ENCODE results near the gene CACNG4. TPM values are rescaled to one million over a fixed set of nuclear protein-coding genes. Genes with fewer than 3 reads are reported as not detected.
A peak's percentile ranks its signal among the peaks of the same experiment; 100 is the strongest.

The CACNG4 gene
- total RNA-seq, 2 donors from 2014 or later: not detected

DNA sequence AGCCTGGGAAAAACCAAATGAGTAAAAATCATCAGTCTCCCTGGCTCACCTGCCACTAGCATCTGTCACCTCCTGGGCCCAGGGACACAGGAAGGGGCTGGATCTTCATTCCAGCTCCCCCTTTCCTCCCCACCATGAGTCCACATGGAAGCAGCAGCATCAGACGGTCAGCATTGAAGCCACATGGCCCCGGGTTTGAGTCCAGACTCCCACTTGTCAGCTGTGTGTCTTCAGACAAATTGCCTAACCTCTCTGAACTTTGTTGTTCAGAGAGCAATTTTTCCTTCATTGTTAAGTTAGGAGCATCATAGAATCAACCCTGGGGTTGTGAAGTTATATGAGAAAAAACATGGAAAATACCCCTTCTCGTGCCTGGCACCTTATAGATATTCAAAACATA lies 10.7 kb downstream of the CACNG4 start:
- H3K27me3 Mint-ChIP-seq: peaks cover 36 to 37% of the 10 kb centered on the region in 2 donors
- ATAC-seq (no peak), DNase-seq (ENCODE audit: low spot score) (no peak)
- H3K9me3 Mint-ChIP-seq: no peaks in the 10 kb centered on the region
- H3K27ac Mint-ChIP-seq: no peak overlapping the region
- H3K4me3 Mint-ChIP-seq: no peak overlapping the region
- H3K4me1 Mint-ChIP-seq (ENCODE audit: low read depth in 2 of 2): peaks cover 0 to 5% of the 10 kb centered on the region in 2 donors
- H3K36me3 Mint-ChIP-seq: no peaks in the 10 kb centered on the region

- H3K4me1 Mint-ChIP-seq (ENCODE audit: low read depth in 2 of 2): peaks cover 0 to 5% of the 10 kb centered on the region in 2 donors
- no peak overlapping the region for H3K27ac Mint-ChIP-seq
- peaks cover 36 to 38% of the 10 kb centered on the region in 2 donors for H3K27me3 Mint-ChIP-seq
- no peak for ATAC-seq
- no peak overlapping the region for H3K4me3 Mint-ChIP-seq
- DNase-seq (ENCODE audit: low spot score): no peak
- H3K36me3 Mint-ChIP-seq: no peaks in the 10 kb centered on the region
- no peaks in the 10 kb centered on the region for H3K9me3 Mint-ChIP-seq
Measured at GRCh38 chr17:66975614-66976378, 11.3 kb downstream of the CACNG4 start.

DNA sequence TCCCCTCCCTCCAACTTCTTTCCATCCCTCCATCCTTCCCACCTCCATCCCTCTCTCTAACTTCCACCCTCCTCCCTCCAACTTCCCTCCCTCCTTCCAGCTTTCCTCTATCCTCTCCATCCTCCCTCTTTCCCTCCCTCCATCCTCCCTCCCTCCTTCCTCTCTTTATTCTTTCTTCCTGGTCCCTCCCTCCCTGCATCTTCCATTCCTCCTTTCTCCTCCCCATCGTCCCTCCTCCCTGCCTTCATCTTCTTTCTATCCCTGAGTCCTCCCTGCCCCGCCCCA lies 11.8 kb downstream of the CACNG4 start:
- DNase-seq (ENCODE audit: low spot score) (no peak), ATAC-seq (no peak)
- Mint-ChIP-seq H3K4me3 (no peak overlapping the region), H3K27me3 (peaks cover 35 to 37% of the 10 kb centered on the region in 2 donors), H3K4me1 (ENCODE audit: low read depth in 2 of 2) (peaks cover 0 to 5% of the 10 kb centered on the region in 2 donors), H3K36me3 (no peaks in the 10 kb centered on the region), H3K9me3 (no peaks in the 10 kb centered on the region), H3K27ac (no peak overlapping the region)

GRCh38 chr17:66976781-66977201 lies 12.3 kb downstream of the CACNG4 start:
- H3K9me3 Mint-ChIP-seq: no peaks in the 10 kb centered on the region
- ATAC-seq: no peak
- H3K36me3 Mint-ChIP-seq: no peaks in the 10 kb centered on the region
- no peak overlapping the region for H3K4me3 Mint-ChIP-seq
- peaks cover 0 to 5% of the 10 kb centered on the region in 2 donors for H3K4me1 Mint-ChIP-seq (ENCODE audit: low read depth in 2 of 2)
- no peak for DNase-seq (ENCODE audit: low spot score)
- no peak overlapping the region for H3K27ac Mint-ChIP-seq
- peaks cover 30 to 32% of the 10 kb centered on the region in 2 donors for H3K27me3 Mint-ChIP-seq

GRCh38 chr17:66978514-66979061 lies 14.1 kb downstream of the CACNG4 start:
- DNase-seq (ENCODE audit: low spot score): no peak
- Mint-ChIP-seq H3K27ac (no peak overlapping the region), H3K36me3 (no peaks in the 10 kb centered on the region), H3K4me3 (no peak overlapping the region), H3K4me1 (ENCODE audit: low read depth in 2 of 2) (peaks cover 0 to 5% of the 10 kb centered on the region in 2 donors), H3K9me3 (no peaks in the 10 kb centered on the region), H3K27me3 (peaks cover 30 to 33% of the 10 kb centered on the region in 2 donors)
- no peak for ATAC-seq

GRCh38 chr17:66980896-66981295 lies 16.4 kb downstream of the CACNG4 start:
- ATAC-seq (no peak), DNase-seq (ENCODE audit: low spot score) (no peak)
- no peaks in the 10 kb centered on the region for H3K9me3 Mint-ChIP-seq
- H3K36me3 Mint-ChIP-seq: no peaks in the 10 kb centered on the region
- no peak overlapping the region for H3K27ac Mint-ChIP-seq
- H3K27me3 Mint-ChIP-seq: peaks cover 31 to 37% of the 10 kb centered on the region in 2 donors
- H3K4me1 Mint-ChIP-seq (ENCODE audit: low read depth in 2 of 2): peaks cover 6 to 10% of the 10 kb centered on the region in 2 donors
- no peak overlapping the region for H3K4me3 Mint-ChIP-seq

- Mint-ChIP-seq H3K27ac (no peak overlapping the region), H3K4me3 (no peak overlapping the region), H3K4me1 (ENCODE audit: low read depth in 2 of 2) (peaks cover 6% of the 10 kb centered on the region in 2 donors), H3K36me3 (no peaks in the 10 kb centered on the region), H3K9me3 (no peaks in the 10 kb centered on the region), H3K27me3 (peaks cover 37 to 38% of the 10 kb centered on the region in 2 donors)
- ATAC-seq: no peak
- no peak for DNase-seq (ENCODE audit: low spot score)
Measured at GRCh38 chr17:66981983-66982508, 17.5 kb downstream of the CACNG4 start.

- H3K27me3 Mint-ChIP-seq: peaks cover 37 to 42% of the 10 kb centered on the region in 2 donors
- H3K36me3 Mint-ChIP-seq: no peaks in the 10 kb centered on the region
- H3K27ac Mint-ChIP-seq: no peak overlapping the region
- no peak overlapping the region for H3K4me3 Mint-ChIP-seq
- no peaks in the 10 kb centered on the region for H3K9me3 Mint-ChIP-seq
- H3K4me1 Mint-ChIP-seq (ENCODE audit: low read depth in 2 of 2): peaks cover 5 to 6% of the 10 kb centered on the region in 2 donors
- no peak for DNase-seq (ENCODE audit: low spot score)
- no peak for ATAC-seq
Measured at GRCh38 chr17:66983414-66984021, 19.0 kb downstream of the CACNG4 start.

DNA sequence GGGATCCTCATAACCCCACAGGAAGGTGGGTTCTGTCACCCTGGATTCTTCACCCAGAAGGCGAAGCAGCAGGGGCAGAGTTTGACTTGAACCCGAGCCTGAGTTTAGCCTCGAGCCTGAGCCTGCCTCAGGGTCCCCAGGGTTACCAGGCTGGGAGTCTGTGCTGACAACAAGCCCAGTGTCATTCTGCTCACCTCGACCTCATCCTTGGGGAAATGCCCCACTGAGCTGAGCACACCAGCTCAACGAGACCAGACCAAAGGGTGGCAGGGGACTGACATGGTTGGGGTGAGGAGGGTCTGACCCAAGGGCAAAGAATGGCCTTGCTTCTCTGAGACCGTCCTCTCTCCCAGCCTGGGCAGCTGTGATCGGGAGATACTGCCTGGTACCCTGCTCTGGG lies 20.2 kb downstream of the CACNG4 start:
- H3K9me3 Mint-ChIP-seq: no peaks in the 10 kb centered on the region
- peaks cover 5 to 6% of the 10 kb centered on the region in 2 donors for H3K4me1 Mint-ChIP-seq (ENCODE audit: low read depth in 2 of 2)
- no peaks in the 10 kb centered on the region for H3K36me3 Mint-ChIP-seq
- no peak overlapping the region for H3K27ac Mint-ChIP-seq
- DNase-seq (ENCODE audit: low spot score): no peak
- H3K4me3 Mint-ChIP-seq: no peak overlapping the region
- H3K27me3 Mint-ChIP-seq: peaks cover 34 to 38% of the 10 kb centered on the region in 2 donors
- no peak for ATAC-seq

GRCh38 chr17:66985338-66986237 lies 21.1 kb downstream of the CACNG4 start:
- ATAC-seq (peak; percentile 40 to 52), DNase-seq (ENCODE audit: low spot score) (no peak)
- Mint-ChIP-seq H3K9me3 (no peaks in the 10 kb centered on the region), H3K4me1 (ENCODE audit: low read depth in 2 of 2) (peaks cover 5 to 6% of the 10 kb centered on the region in 2 donors), H3K4me3 (peak overlapping the region; percentile 55), H3K36me3 (no peaks in the 10 kb centered on the region), H3K27me3 (peaks cover 34 to 38% of the 10 kb centered on the region in 2 donors), H3K27ac (peak overlapping the region; percentile 40)

DNA sequence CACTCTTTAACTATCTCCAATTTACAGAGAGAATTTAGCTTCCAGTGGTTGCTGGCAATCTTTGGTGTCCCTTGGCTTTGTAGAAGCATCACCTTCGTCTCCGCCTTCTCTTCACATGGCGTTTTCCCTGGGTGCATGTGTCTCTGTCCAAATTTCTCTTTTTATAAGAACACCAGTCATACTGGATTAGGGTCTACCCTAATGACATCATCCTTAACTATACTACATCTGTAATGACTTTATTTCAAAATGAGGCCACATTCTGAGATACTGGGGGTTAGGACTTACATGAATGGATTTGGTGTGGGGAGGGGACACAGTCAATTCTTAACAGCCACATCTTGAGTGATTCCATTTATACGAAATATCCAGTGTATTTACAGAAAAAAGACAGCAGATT lies 22.2 kb downstream of the CACNG4 start:
- Mint-ChIP-seq H3K27ac (no peak overlapping the region), H3K36me3 (no peaks in the 10 kb centered on the region), H3K4me1 (ENCODE audit: low read depth in 2 of 2) (peaks cover 5 to 6% of the 10 kb centered on the region in 2 donors), H3K27me3 (peaks cover 34 to 38% of the 10 kb centered on the region in 2 donors), H3K9me3 (no peaks in the 10 kb centered on the region), H3K4me3 (no peak overlapping the region)
- ATAC-seq (no peak), DNase-seq (ENCODE audit: low spot score) (no peak)

- Mint-ChIP-seq H3K27ac (no peak overlapping the region), H3K9me3 (no peaks in the 10 kb centered on the region), H3K4me3 (no peak overlapping the region), H3K27me3 (peaks cover 35 to 38% of the 10 kb centered on the region in 2 donors), H3K4me1 (ENCODE audit: low read depth in 2 of 2) (peaks cover 5 to 6% of the 10 kb centered on the region in 2 donors), H3K36me3 (no peaks in the 10 kb centered on the region)
- no peak for DNase-seq (ENCODE audit: low spot score)
- ATAC-seq: no peak
Measured at GRCh38 chr17:66987059-66987616, 22.6 kb downstream of the CACNG4 start.

Measured in natural killer cell treated with Interleukin-12 subunit alpha and Interleukin-12 subunit beta and Interleukin-15 and Interleukin-18, amount 100 ng/mL, for 72 hours (primary cell).